Stimulated activated CD4-positive, alpha-beta T cell treated with anti-CD3 and anti-CD28 coated beads, Interleukin-12 subunit alpha, Interleukin-12 subunit beta, amount 100 ng/mL, for 48 hours (primary cell): ENCODE measurements around the gene GNG10.
A peak's percentile ranks its signal among the peaks of the same experiment; 100 is the strongest.
"Not testable (repeated sequence)": the region's sequence is repeated elsewhere in the genome, so short reads cannot be mapped to it uniquely, and the experiment has no call there.

Source experiments
- DNase-seq, 3 donors: peaks; one replicate each; pipeline ENCODE4 v3.0.0-alpha.2; 2020; ENCODE audit warnings: low read depth in 2 of 3, low spot score in 1 of 3

GNG10 gene

GRCh38 chr9:111661150-111661801 is at the start of gene GNG10:
GNG10 (plus strand) TSS chr9:111661605; CDS start chr9:111661635, 30 bp downstream.
- peak; percentile 41 to 53 (median 46) for DNase-seq

GRCh38 chr9:111613436-111614040 is 47.9 kb upstream of the GNG10 start:
- DNase-seq = no peak

GRCh38 chr9:111615928-111616327 is 45.5 kb upstream of the GNG10 start:
- no peak for DNase-seq

- DNase-seq = not testable (repeated sequence)
Measured at GRCh38 chr9:111617349-111617748, 44.1 kb upstream of the GNG10 start.

GRCh38 chr9:111621895-111622480 is 39.4 kb upstream of the GNG10 start:
- peak in 1 of 3 donors; percentile 20 for DNase-seq

- no peak for DNase-seq
Measured at GRCh38 chr9:111622626-111623025, 38.8 kb upstream of the GNG10 start.

- no peak for DNase-seq
Measured at GRCh38 chr9:111627260-111627963, 34.0 kb upstream of the GNG10 start.

- DNase-seq = no peak
Measured at GRCh38 chr9:111628411-111628810, 33.0 kb upstream of the GNG10 start.

- peak in 1 of 3 donors; percentile 0 for DNase-seq
Measured at GRCh38 chr9:111630182-111630963, 31.0 kb upstream of the GNG10 start.

- no peak for DNase-seq
Measured at GRCh38 chr9:111630964-111631213, 30.5 kb upstream of the GNG10 start.

- peak; percentile 89 to 95 (median 93) for DNase-seq
Measured at GRCh38 chr9:111631214-111631971, 30.0 kb upstream of the GNG10 start, which contains the start of gene DNAJC25. DNAJC25 (plus strand) TSS chr9:111631334; CDS start chr9:111631408, 74 bp downstream.

GRCh38 chr9:111632060-111632459 is 29.3 kb upstream of the GNG10 start:
- DNase-seq = no peak

GRCh38 chr9:111632695-111633388 is 28.6 kb upstream of the GNG10 start:
- DNase-seq = no peak

- DNase-seq = no peak
Measured at GRCh38 chr9:111633389-111633736, 28.0 kb upstream of the GNG10 start.

GRCh38 chr9:111634860-111635259 is 26.5 kb upstream of the GNG10 start:
- DNase-seq = no peak

- DNase-seq = no peak
Measured at GRCh38 chr9:111637421-111637950, 23.9 kb upstream of the GNG10 start.

GRCh38 chr9:111644195-111644772 is 17.1 kb upstream of the GNG10 start:
- no peak for DNase-seq

GRCh38 chr9:111645806-111646205 is 15.6 kb upstream of the GNG10 start:
- DNase-seq = no peak

GRCh38 chr9:111646417-111646816 is 15.0 kb upstream of the GNG10 start:
- no peak for DNase-seq
